AG09319 (cell line): ENCODE data around the gene TEDC2.

Experiments used
- DNase-seq: peaks from one replicate; pipeline ENCODE4 v3.0.0-alpha.2; 2010; ENCODE audit warnings: low read depth; ENCODE audit errors: extremely low read depth
- TF ChIP-seq, protein P1 (sequence below): IDR thresholded peaks from 2 replicates; pipeline ENCODE4 v1.5.1; 2011; ENCODE audit warnings: low read depth, mild to moderate bottlenecking, inconsistent platforms, low read length, moderate library complexity

Gene TEDC2

DNA sequence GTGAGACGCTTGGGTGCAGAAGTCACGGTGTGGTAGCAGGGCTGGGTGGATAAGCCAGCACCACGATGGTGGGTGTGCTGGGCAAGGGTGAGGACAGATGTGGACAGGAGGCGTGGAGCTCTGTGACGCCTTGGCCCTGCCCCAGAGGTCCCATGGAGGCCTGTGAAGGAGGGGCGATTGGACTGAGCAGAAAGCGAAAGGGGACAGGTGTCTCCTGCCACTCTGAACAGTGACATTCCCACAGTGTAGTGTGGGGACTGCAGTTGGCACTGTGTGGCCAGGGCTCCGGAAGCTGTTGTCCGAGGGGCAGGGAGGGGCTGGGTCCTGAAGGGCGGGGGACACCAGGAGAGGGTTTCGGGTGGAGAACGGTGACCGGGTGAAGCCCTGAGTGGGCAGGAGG is 22.3 kb downstream of the TEDC2 start:
- TF ChIP-seq, protein P1, sequence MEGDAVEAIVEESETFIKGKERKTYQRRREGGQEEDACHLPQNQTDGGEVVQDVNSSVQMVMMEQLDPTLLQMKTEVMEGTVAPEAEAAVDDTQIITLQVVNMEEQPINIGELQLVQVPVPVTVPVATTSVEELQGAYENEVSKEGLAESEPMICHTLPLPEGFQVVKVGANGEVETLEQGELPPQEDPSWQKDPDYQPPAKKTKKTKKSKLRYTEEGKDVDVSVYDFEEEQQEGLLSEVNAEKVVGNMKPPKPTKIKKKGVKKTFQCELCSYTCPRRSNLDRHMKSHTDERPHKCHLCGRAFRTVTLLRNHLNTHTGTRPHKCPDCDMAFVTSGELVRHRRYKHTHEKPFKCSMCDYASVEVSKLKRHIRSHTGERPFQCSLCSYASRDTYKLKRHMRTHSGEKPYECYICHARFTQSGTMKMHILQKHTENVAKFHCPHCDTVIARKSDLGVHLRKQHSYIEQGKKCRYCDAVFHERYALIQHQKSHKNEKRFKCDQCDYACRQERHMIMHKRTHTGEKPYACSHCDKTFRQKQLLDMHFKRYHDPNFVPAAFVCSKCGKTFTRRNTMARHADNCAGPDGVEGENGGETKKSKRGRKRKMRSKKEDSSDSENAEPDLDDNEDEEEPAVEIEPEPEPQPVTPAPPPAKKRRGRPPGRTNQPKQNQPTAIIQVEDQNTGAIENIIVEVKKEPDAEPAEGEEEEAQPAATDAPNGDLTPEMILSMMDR = no peak
- no peak for DNase-seq

- peak; percentile 48 for DNase-seq
- TF ChIP-seq, protein P1 = no peak
These were observed 23.0 kb downstream of the TEDC2 start for GRCh38 chr16:2482708-2483534.

DNA sequence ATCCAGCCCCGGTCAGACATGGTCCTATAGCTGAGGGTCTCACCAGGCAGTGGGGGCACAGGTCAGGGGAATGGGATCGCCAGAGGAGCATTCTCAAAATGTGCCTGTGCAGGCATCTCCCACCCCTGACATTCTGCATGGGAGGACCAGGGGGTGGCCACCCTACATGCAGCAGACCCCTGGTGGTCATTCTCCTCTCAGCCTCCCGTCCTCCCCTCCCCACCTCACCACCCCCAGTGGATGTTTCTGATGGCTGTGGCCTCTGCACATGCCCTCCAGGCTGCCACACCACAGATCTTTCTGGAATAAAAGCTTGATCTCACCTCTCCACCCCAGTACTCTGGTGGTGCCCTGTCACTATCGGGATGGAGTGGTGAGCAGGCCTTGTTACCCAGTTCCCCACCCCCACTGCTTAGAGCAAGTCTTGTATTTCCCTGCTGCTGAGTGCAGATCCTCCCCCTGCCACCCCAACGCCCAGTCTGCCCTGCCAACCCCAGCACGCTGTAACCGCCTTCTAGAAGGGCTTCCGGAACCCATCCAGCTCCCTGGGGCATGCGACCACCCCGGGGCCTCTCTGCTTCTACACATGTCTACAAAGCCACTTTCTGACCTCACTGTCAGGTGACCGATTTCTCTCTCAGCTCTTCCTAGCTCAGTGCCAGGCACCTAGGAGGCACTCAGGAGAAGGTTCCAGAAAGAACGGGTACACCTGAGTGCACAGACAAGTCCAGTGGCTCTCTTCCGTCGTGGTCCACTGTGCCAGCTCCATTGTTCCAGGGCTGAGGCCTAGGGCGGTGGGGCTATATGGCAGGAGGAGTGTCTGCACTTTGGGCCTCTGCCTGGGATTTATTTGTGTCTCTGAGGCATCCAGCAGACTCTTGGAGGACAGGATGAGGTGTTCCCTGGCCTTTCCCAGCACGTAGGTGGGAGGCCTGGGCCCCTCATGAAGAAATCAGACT is 24.3 kb downstream of the TEDC2 start:
- TF ChIP-seq, protein P1 = no peak
- no peak for DNase-seq

DNA sequence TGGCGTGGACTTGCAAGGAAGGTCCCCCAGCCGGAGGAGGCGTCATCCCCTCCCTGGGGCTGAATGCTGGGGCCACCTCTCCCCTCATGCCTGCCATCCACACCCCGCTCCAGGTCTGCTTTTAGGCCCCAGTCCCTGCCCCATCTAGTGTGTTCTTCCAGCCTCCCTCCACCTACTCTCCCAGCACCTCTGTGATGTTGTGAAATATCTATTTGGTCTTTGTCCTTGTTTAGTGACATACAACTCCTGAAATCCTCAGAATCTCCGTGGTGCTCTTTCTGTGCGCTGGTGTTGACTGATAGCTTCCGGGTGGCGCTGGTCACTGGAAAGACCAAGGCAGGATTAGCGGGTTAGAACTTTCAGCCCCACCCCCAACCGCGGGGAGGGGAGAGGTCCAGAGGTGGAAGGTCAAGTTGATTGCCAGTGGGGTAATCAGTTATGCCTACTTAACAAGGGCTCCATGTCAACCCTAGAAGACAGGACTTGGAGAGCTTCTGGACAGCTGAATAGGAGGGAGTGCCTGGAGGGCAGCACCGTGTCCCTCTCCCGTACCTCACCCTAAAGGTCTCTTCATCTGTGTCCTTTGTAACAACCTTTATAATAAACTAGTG is 25.1 kb downstream of the TEDC2 start:
- DNase-seq = no peak
- TF ChIP-seq, protein P1 = no peak

- DNase-seq = no peak
- TF ChIP-seq, protein P1 = no peak
These were observed 26.1 kb downstream of the TEDC2 start for GRCh38 chr16:2485811-2486507.

- no peak for DNase-seq
- TF ChIP-seq, protein P1 = no peak
These were observed 27.0 kb downstream of the TEDC2 start for GRCh38 chr16:2486645-2487516.
